GM23338 (cell line): ENCODE data around the gene LMNTD2.

Source experiments
- CTCF ChIP-seq, 2 experiments: fragments of 200-600 bp in 1 of 2; sonication (generic) in 1 of 2; conservative IDR thresholded peaks; 2 replicates each; pipeline versions ENCODE4 v1.5.1 to v1.6.1; 2016 to 2017; ENCODE audit warnings: antibody characterized with exemption in 2 of 2, low read depth in 2 of 2, mild to moderate bottlenecking in 2 of 2, moderate library complexity in 1 of 2
- REST ChIP-seq: IDR thresholded peaks from one replicate; pipeline ENCODE4 v1.6.1; 2018; ENCODE audit warnings: antibody characterized with exemption; ENCODE audit not compliant: unreplicated experiment

GRCh38 chr11:596374-596773 is 35.8 kb upstream of the LMNTD2 start:
- no peak for TF ChIP-seq CTCF (conservative IDR thresholded peaks at IDR 0.05; ENCODE audit: low read depth in 2 of 2)
- TF ChIP-seq REST: no peak
